ENCODE results near the gene PDSS2.

PDSS2 gene

GRCh38 chr6:107235007-107235406 lies 224.4 kb downstream of the PDSS2 start:
- no peak overlapping the region for H3K27ac ChIP-seq
- TF ChIP-seq CTCF (IDR thresholded peaks at IDR 0.05), result no peak
- no peak for TF ChIP-seq ZFX (IDR thresholded peaks at IDR 0.05; ENCODE audit: borderline replicate concordance)

GRCh38 chr6:107231243-107231642 lies 228.1 kb downstream of the PDSS2 start:
- TF ChIP-seq CTCF (IDR thresholded peaks at IDR 0.05) (no peak), ZFX (IDR thresholded peaks at IDR 0.05; ENCODE audit: borderline replicate concordance) (no peak)
- H3K27ac ChIP-seq, result no peak overlapping the region

GRCh38 chr6:107230448-107230847 lies 228.9 kb downstream of the PDSS2 start:
- TF ChIP-seq CTCF (IDR thresholded peaks at IDR 0.05) (no peak), ZFX (IDR thresholded peaks at IDR 0.05; ENCODE audit: borderline replicate concordance) (no peak)
- H3K27ac ChIP-seq, result no peak overlapping the region

GRCh38 chr6:107230024-107230423 lies 229.3 kb downstream of the PDSS2 start:
- H3K27ac ChIP-seq, result no peak overlapping the region
- TF ChIP-seq ZFX (IDR thresholded peaks at IDR 0.05; ENCODE audit: borderline replicate concordance) (no peak), CTCF (IDR thresholded peaks at IDR 0.05) (no peak)

- TF ChIP-seq CTCF (IDR thresholded peaks at IDR 0.05), result no peak
- no peak for TF ChIP-seq ZFX (IDR thresholded peaks at IDR 0.05; ENCODE audit: borderline replicate concordance)
- no peak overlapping the region for H3K27ac ChIP-seq
Observed at GRCh38 chr6:107228754-107229153, 230.6 kb downstream of the PDSS2 start.

GRCh38 chr6:107221519-107221918 lies 237.8 kb downstream of the PDSS2 start:
- H3K27ac ChIP-seq, result no peak overlapping the region
- TF ChIP-seq ZFX (IDR thresholded peaks at IDR 0.05; ENCODE audit: borderline replicate concordance) (no peak), CTCF (IDR thresholded peaks at IDR 0.05) (no peak)

GRCh38 chr6:107219851-107220250 lies 239.5 kb downstream of the PDSS2 start:
- TF ChIP-seq ZFX (IDR thresholded peaks at IDR 0.05; ENCODE audit: borderline replicate concordance) (no peak), CTCF (IDR thresholded peaks at IDR 0.05) (no peak)
- no peak overlapping the region for H3K27ac ChIP-seq

All from 22Rv1 (cell line).